Ishikawa (cell line): ENCODE results near the gene ATP4B.

Experiments used
- RAD21 ChIP-seq: IDR thresholded peaks from 2 replicates; pipeline ENCODE4 v1.6.1; 2012; ENCODE audit warnings: low read depth
- TAF1 ChIP-seq: IDR thresholded peaks from 2 replicates; pipeline ENCODE4 v1.6.1; 2012; ENCODE audit warnings: low read depth, mild to moderate bottlenecking
- TEAD4 ChIP-seq: IDR thresholded peaks from 2 replicates; pipeline ENCODE4 v1.6.1; 2012
- TF ChIP-seq, protein P1 (sequence below): IDR thresholded peaks from 2 replicates; pipeline ENCODE4 v1.6.1; 2012; ENCODE audit warnings: low read depth, mild to moderate bottlenecking

DNA sequence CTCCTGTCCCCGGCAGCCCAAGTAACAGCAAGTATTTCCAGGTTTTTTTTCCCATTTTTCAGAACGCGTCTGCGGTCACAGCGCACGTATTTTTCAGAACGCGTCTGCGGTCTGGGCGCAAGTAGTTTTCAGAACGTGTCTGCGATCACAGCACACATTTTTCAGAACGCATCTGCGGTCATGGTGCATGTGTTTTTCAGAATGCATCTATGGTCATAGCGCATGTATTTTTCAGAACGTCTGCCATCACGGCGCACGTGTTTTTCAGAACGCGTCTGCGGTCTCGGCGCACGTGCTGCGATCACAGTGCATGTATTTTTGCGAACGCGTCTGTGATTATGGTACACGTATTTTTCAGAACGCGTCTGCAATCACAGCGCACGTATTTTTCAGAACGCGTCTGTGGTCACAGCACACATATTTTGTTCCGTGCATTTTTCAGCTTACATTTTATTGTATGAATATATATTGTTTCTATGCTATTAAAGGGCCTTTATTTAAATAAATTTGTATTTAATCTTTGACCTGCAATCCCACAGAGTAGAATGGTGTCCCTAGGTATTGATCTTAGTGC, 19.7 kb downstream of the ATP4B start:
- TF ChIP-seq, protein P1, sequence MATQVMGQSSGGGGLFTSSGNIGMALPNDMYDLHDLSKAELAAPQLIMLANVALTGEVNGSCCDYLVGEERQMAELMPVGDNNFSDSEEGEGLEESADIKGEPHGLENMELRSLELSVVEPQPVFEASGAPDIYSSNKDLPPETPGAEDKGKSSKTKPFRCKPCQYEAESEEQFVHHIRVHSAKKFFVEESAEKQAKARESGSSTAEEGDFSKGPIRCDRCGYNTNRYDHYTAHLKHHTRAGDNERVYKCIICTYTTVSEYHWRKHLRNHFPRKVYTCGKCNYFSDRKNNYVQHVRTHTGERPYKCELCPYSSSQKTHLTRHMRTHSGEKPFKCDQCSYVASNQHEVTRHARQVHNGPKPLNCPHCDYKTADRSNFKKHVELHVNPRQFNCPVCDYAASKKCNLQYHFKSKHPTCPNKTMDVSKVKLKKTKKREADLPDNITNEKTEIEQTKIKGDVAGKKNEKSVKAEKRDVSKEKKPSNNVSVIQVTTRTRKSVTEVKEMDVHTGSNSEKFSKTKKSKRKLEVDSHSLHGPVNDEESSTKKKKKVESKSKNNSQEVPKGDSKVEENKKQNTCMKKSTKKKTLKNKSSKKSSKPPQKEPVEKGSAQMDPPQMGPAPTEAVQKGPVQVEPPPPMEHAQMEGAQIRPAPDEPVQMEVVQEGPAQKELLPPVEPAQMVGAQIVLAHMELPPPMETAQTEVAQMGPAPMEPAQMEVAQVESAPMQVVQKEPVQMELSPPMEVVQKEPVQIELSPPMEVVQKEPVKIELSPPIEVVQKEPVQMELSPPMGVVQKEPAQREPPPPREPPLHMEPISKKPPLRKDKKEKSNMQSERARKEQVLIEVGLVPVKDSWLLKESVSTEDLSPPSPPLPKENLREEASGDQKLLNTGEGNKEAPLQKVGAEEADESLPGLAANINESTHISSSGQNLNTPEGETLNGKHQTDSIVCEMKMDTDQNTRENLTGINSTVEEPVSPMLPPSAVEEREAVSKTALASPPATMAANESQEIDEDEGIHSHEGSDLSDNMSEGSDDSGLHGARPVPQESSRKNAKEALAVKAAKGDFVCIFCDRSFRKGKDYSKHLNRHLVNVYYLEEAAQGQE, result no peak
- no peak for TF ChIP-seq RAD21
- no peak for TF ChIP-seq TAF1
- TF ChIP-seq TEAD4, result no peak
